Measurements from ENCODE around the gene AGAP1.

AGAP1 gene

GRCh38 chr2:236102971-236103370, 609.1 kb downstream of the AGAP1 start:
- DNase-seq (ENCODE audit: low read depth): no peak
- no peak for TF ChIP-seq CTCF (IDR thresholded peaks at IDR 0.05; ENCODE audit: control insufficient read depth, extremely low read depth, insufficient read depth)
- no peak overlapping the region for H3K4me3 ChIP-seq (ENCODE audit: low read depth, low read length)

GRCh38 chr2:236103981-236104380, 610.1 kb downstream of the AGAP1 start:
- H3K4me3 ChIP-seq (ENCODE audit: low read depth, low read length): no peak overlapping the region
- no peak for DNase-seq (ENCODE audit: low read depth)
- no peak for TF ChIP-seq CTCF (IDR thresholded peaks at IDR 0.05; ENCODE audit: control insufficient read depth, extremely low read depth, insufficient read depth)

- DNase-seq (ENCODE audit: low read depth): no peak
- no peak overlapping the region for H3K4me3 ChIP-seq (ENCODE audit: low read depth, low read length)
- TF ChIP-seq CTCF (IDR thresholded peaks at IDR 0.05; ENCODE audit: control insufficient read depth, extremely low read depth, insufficient read depth): no peak
Measured at GRCh38 chr2:236105955-236106607, 612.2 kb downstream of the AGAP1 start.

GRCh38 chr2:236106761-236107160, 612.9 kb downstream of the AGAP1 start:
- H3K4me3 ChIP-seq (ENCODE audit: low read depth, low read length): no peak overlapping the region
- no peak for TF ChIP-seq CTCF (IDR thresholded peaks at IDR 0.05; ENCODE audit: control insufficient read depth, extremely low read depth, insufficient read depth)
- DNase-seq (ENCODE audit: low read depth): no peak

GRCh38 chr2:236107536-236107935, 613.7 kb downstream of the AGAP1 start:
- no peak for TF ChIP-seq CTCF (IDR thresholded peaks at IDR 0.05; ENCODE audit: control insufficient read depth, extremely low read depth, insufficient read depth)
- DNase-seq (ENCODE audit: low read depth): no peak
- no peak overlapping the region for H3K4me3 ChIP-seq (ENCODE audit: low read depth, low read length)

GRCh38 chr2:236107942-236108625, 614.2 kb downstream of the AGAP1 start:
- H3K4me3 ChIP-seq (ENCODE audit: low read depth, low read length): no peak overlapping the region
- DNase-seq (ENCODE audit: low read depth): no peak
- no peak for TF ChIP-seq CTCF (IDR thresholded peaks at IDR 0.05; ENCODE audit: control insufficient read depth, extremely low read depth, insufficient read depth)

GRCh38 chr2:236109061-236109460, 615.2 kb downstream of the AGAP1 start:
- no peak for TF ChIP-seq CTCF (IDR thresholded peaks at IDR 0.05; ENCODE audit: control insufficient read depth, extremely low read depth, insufficient read depth)
- DNase-seq (ENCODE audit: low read depth): no peak

More at GRCh38 chr2:236109061-236109460, 615.2 kb downstream of the AGAP1 start:
- no peak overlapping the region for H3K4me3 ChIP-seq (ENCODE audit: low read depth, low read length)
